ENCODE data around the gene NUDT8. TPM values are rescaled to one million over a fixed set of nuclear protein-coding genes. Genes with fewer than 3 reads are reported as not detected.

Gene NUDT8
- total and polyA plus RNA-seq, 3 experiments from 2014 or later, result 3.5 to 27.9 (median 26.2) TPM

GRCh38 chr11:67654225-67654624 lies 24.5 kb upstream of the NUDT8 start:
- no peak overlapping the region for H3K4me3 ChIP-seq (ENCODE audit: low read length)
- H3K4me1 Mint-ChIP-seq, result peaks cover 16 to 27% (median 26%) of the 10 kb centered on the region in 3 donors
- ChIA-PET CTCF (interaction anchor here (1.2 kb wide), 1 partner anchor 46 kb away, joined by 3 read pairs; no protein-coding TSS in a partner anchor), POLR2A (no interaction called here)
- H3K27ac ChIP-seq (ENCODE audit: low read depth, low read length), result no peak overlapping the region
- no peaks in the 10 kb centered on the region for H3K27me3 Mint-ChIP-seq
- H3K27me3 ChIP-seq (ENCODE audit: insufficient read depth, low read length, poor library complexity, severe bottlenecking), result no peaks in the 10 kb centered on the region
- H3K36me3 Mint-ChIP-seq, result peaks cover 0 to 4% (median 0%) of the 10 kb centered on the region in 3 donors
- no peak overlapping the region for H3K4me3 Mint-ChIP-seq
- H3K9me3 ChIP-seq (ENCODE audit: low read length), result no peaks in the 10 kb centered on the region
- H3K9me3 Mint-ChIP-seq, result no peaks in the 10 kb centered on the region
- peaks cover 12% of the 10 kb centered on the region for H3K4me1 ChIP-seq (ENCODE audit: insufficient read depth, low read length)
- H3K27ac Mint-ChIP-seq, result no peak overlapping the region
- no peak for DNase-seq
- no peaks in the 10 kb centered on the region for H3K36me3 ChIP-seq (ENCODE audit: insufficient read depth, low read length)

- no peaks in the 10 kb centered on the region for H3K27me3 Mint-ChIP-seq
- Histone ChIP-seq H3K9me3 (ENCODE audit: low read length) (no peaks in the 10 kb centered on the region), H3K27ac (ENCODE audit: low read depth, low read length) (no peak overlapping the region), H3K27me3 (ENCODE audit: insufficient read depth, low read length, poor library complexity, severe bottlenecking) (no peaks in the 10 kb centered on the region), H3K36me3 (ENCODE audit: insufficient read depth, low read length) (no peaks in the 10 kb centered on the region), H3K4me3 (ENCODE audit: low read length) (no peak overlapping the region), H3K4me1 (ENCODE audit: insufficient read depth, low read length) (peaks cover 22% of the 10 kb centered on the region)
- no peak for DNase-seq
- POLR2A ChIA-PET, result no interaction called here
- no peak overlapping the region for H3K4me3 Mint-ChIP-seq
- H3K4me1 Mint-ChIP-seq, result peaks cover 20 to 31% (median 29%) of the 10 kb centered on the region in 3 donors
- CTCF ChIA-PET, result interaction anchor here (9.3 kb wide), 1 partner anchor 23 kb away, joined by 80 read pairs; the partner anchor contains the start of gene NUDT8
- no peak overlapping the region for H3K27ac Mint-ChIP-seq
- H3K36me3 Mint-ChIP-seq, result peaks cover 0 to 4% (median 0%) of the 10 kb centered on the region in 3 donors
- H3K9me3 Mint-ChIP-seq, result no peaks in the 10 kb centered on the region
Observed at GRCh38 chr11:67652965-67653845, 23.5 kb upstream of the NUDT8 start.

GRCh38 chr11:67651976-67652781 lies 22.4 kb upstream of the NUDT8 start:
- Histone ChIP-seq H3K4me1 (ENCODE audit: insufficient read depth, low read length) (peaks cover 31% of the 10 kb centered on the region), H3K9me3 (ENCODE audit: low read length) (no peaks in the 10 kb centered on the region), H3K27me3 (ENCODE audit: insufficient read depth, low read length, poor library complexity, severe bottlenecking) (no peaks in the 10 kb centered on the region), H3K4me3 (ENCODE audit: low read length) (no peak overlapping the region), H3K27ac (ENCODE audit: low read depth, low read length) (no peak overlapping the region), H3K36me3 (ENCODE audit: insufficient read depth, low read length) (no peaks in the 10 kb centered on the region)
- H3K4me1 Mint-ChIP-seq, result peaks cover 26 to 37% (median 37%) of the 10 kb centered on the region in 3 donors
- ChIA-PET POLR2A (interaction anchor here (1.3 kb wide), 1 partner anchor 22 kb away, joined by 4 read pairs; the partner anchor contains the start of gene NUDT8), CTCF (interaction anchor here (1.3 to 9.3 kb wide), 2 partner anchors 22 to 134 kb away, joined by 3 to 80 read pairs; partner anchors contain the start of gene NUDT8)
- H3K36me3 Mint-ChIP-seq, result peaks cover 0 to 4% (median 0%) of the 10 kb centered on the region in 3 donors
- no peaks in the 10 kb centered on the region for H3K9me3 Mint-ChIP-seq
- H3K27ac Mint-ChIP-seq, result peak overlapping the region in 2 of 8 donors; percentile 12 to 13
- no peaks in the 10 kb centered on the region for H3K27me3 Mint-ChIP-seq
- DNase-seq, result no peak
- peak overlapping the region in 1 of 7 donors; percentile 9 for H3K4me3 Mint-ChIP-seq

- Histone ChIP-seq H3K27ac (ENCODE audit: low read depth, low read length) (peak overlapping the region; percentile 64), H3K36me3 (ENCODE audit: insufficient read depth, low read length) (no peaks in the 10 kb centered on the region), H3K4me3 (ENCODE audit: low read length) (peak overlapping the region; percentile 61), H3K9me3 (ENCODE audit: low read length) (no peaks in the 10 kb centered on the region), H3K27me3 (ENCODE audit: insufficient read depth, low read length, poor library complexity, severe bottlenecking) (no peaks in the 10 kb centered on the region), H3K4me1 (ENCODE audit: insufficient read depth, low read length) (peaks cover 44% of the 10 kb centered on the region)
- peak overlapping the region; percentile 93 to 96 (median 95) for H3K4me3 Mint-ChIP-seq
- no peaks in the 10 kb centered on the region for H3K27me3 Mint-ChIP-seq
- H3K36me3 Mint-ChIP-seq, result peaks cover 0 to 4% (median 0%) of the 10 kb centered on the region in 3 donors
- CTCF ChIA-PET, result interaction anchor here (1.0 to 9.3 kb wide), 7 partner anchors 9 to 42 kb away, joined by 3 to 80 read pairs (median 7); partner anchors contain the start of gene NUDT8
- DNase-seq, result peak in 1 of 5 donors; percentile 8
- POLR2A ChIA-PET, result interaction anchor here (1.3 to 1.5 kb wide), 2 partner anchors 20 to 21 kb away, joined by 6 to 8 read pairs; partner anchors contain the start of gene NUDT8
- H3K4me1 Mint-ChIP-seq, result peaks cover 39 to 51% (median 49%) of the 10 kb centered on the region in 3 donors
- H3K27ac Mint-ChIP-seq, result peak overlapping the region; percentile 93 to 98 (median 95)
- H3K9me3 Mint-ChIP-seq, result no peaks in the 10 kb centered on the region
Observed at GRCh38 chr11:67649634-67650510, 20.1 kb upstream of the NUDT8 start.

GRCh38 chr11:67648796-67649613 lies 19.3 kb upstream of the NUDT8 start:
- no peak overlapping the region for H3K27ac ChIP-seq (ENCODE audit: low read depth, low read length)
- no peaks in the 10 kb centered on the region for H3K9me3 Mint-ChIP-seq
- no peaks in the 10 kb centered on the region for H3K9me3 ChIP-seq (ENCODE audit: low read length)
- ChIA-PET CTCF (interaction anchor here (1.5 to 9.3 kb wide), 6 partner anchors 10 to 41 kb away, joined by 4 to 80 read pairs (median 8); partner anchors contain the start of genes NUDT8 and TBX10), POLR2A (interaction anchor here (1.3 to 1.5 kb wide), 2 partner anchors 19 to 20 kb away, joined by 6 to 8 read pairs; partner anchors contain the start of gene NUDT8)
- H3K27me3 ChIP-seq (ENCODE audit: insufficient read depth, low read length, poor library complexity, severe bottlenecking), result no peaks in the 10 kb centered on the region
- no peaks in the 10 kb centered on the region for H3K27me3 Mint-ChIP-seq
- H3K4me1 Mint-ChIP-seq, result peaks cover 39 to 53% (median 49%) of the 10 kb centered on the region in 3 donors
- H3K36me3 ChIP-seq (ENCODE audit: insufficient read depth, low read length), result no peaks in the 10 kb centered on the region
- peak in 1 of 5 donors; percentile 47 for DNase-seq
- no peak overlapping the region for H3K4me3 ChIP-seq (ENCODE audit: low read length)
- peak overlapping the region in 5 of 8 donors; percentile 26 to 95 (median 84) for H3K27ac Mint-ChIP-seq
- peaks cover 0 to 4% (median 0%) of the 10 kb centered on the region in 3 donors for H3K36me3 Mint-ChIP-seq
- H3K4me1 ChIP-seq (ENCODE audit: insufficient read depth, low read length), result peaks cover 44% of the 10 kb centered on the region
- H3K4me3 Mint-ChIP-seq, result peak overlapping the region in 5 of 7 donors; percentile 9 to 60 (median 26)

GRCh38 chr11:67648140-67648795 lies 18.5 kb upstream of the NUDT8 start:
- Histone ChIP-seq H3K4me3 (ENCODE audit: low read length) (no peak overlapping the region), H3K4me1 (ENCODE audit: insufficient read depth, low read length) (peaks cover 44% of the 10 kb centered on the region), H3K36me3 (ENCODE audit: insufficient read depth, low read length) (no peaks in the 10 kb centered on the region), H3K9me3 (ENCODE audit: low read length) (no peaks in the 10 kb centered on the region), H3K27ac (ENCODE audit: low read depth, low read length) (no peak overlapping the region), H3K27me3 (ENCODE audit: insufficient read depth, low read length, poor library complexity, severe bottlenecking) (no peaks in the 10 kb centered on the region)
- Mint-ChIP-seq H3K27ac (peak overlapping the region in 6 of 8 donors; percentile 24 to 79 (median 50)), H3K4me3 (peak overlapping the region in 5 of 7 donors; percentile 29 to 68 (median 39)), H3K27me3 (no peaks in the 10 kb centered on the region), H3K36me3 (peaks cover 0 to 4% (median 0%) of the 10 kb centered on the region in 3 donors), H3K9me3 (no peaks in the 10 kb centered on the region), H3K4me1 (peaks cover 39 to 53% (median 49%) of the 10 kb centered on the region in 3 donors)
- ChIA-PET POLR2A (interaction anchor here (1.5 kb wide), 1 partner anchor 20 kb away, joined by 6 read pairs; no protein-coding TSS in a partner anchor), CTCF (interaction anchor here (1.5 to 9.3 kb wide), 6 partner anchors 9 to 40 kb away, joined by 4 to 80 read pairs (median 8); partner anchors contain the start of genes NUDT8 and TBX10)
- peak in 4 of 5 donors; percentile 34 to 73 (median 55) for DNase-seq
